Neural progenitor cell (in vitro differentiated cells): ENCODE measurements around the gene POSTN. TPM values are rescaled to one million over a fixed set of nuclear protein-coding genes. Genes with fewer than 3 reads are reported as not detected.

Experiments used
- DNase-seq: peaks from one replicate; pipeline ENCODE4 v3.0.0-alpha.2; 2016; ENCODE audit warnings: low spot score
- H2AFZ ChIP-seq: fragments of 200-600 bp; sonication (generic); replicated peaks from 2 replicates; pipeline ENCODE4 v1.6.1; 2016; ENCODE audit warnings: antibody characterized with exemption
- H3F3A ChIP-seq: fragments of 200-600 bp; sonication (generic); 2 replicates; pipeline ENCODE4 v1.6.1; 2016; ENCODE audit warnings: antibody characterized with exemption, low read depth
- H3K27ac ChIP-seq: fragments of 200-600 bp; sonication (generic); 2 replicates; pipeline ENCODE4 v1.5.1; 2016; ENCODE audit warnings: mild to moderate bottlenecking
- H3K27me3 ChIP-seq: fragments of 200-600 bp; sonication (generic); 2 replicates; pipeline ENCODE4 v1.6.1; 2016; ENCODE audit warnings: mild to moderate bottlenecking, moderate library complexity
- H3K36me3 ChIP-seq: fragments of 200-600 bp; sonication (generic); 2 replicates; pipeline ENCODE4 v1.5.1; 2016
- H3K4me1 ChIP-seq: fragments of 200-600 bp; sonication (generic); 2 replicates; pipeline ENCODE4 v1.6.1; 2016; ENCODE audit warnings: mixed run types
- H3K4me2 ChIP-seq: fragments of 200-600 bp; sonication (generic); 2 replicates; pipeline ENCODE4 v1.6.1; 2016
- H3K4me3 ChIP-seq: fragments of 200-600 bp; sonication (generic); 2 replicates; pipeline ENCODE4 v1.5.1; 2016
- H3K79me2 ChIP-seq: fragments of 200-600 bp; sonication (generic); 2 replicates; pipeline ENCODE4 v1.6.1; 2016; ENCODE audit warnings: low read depth
- H3K9ac ChIP-seq: fragments of 200-600 bp; sonication (generic); 2 replicates; pipeline ENCODE4 v1.6.1; 2016
- H3K9me3 ChIP-seq: fragments of 200-600 bp; sonication (generic); 2 replicates; pipeline ENCODE4 v1.5.1; 2016; ENCODE audit warnings: low read depth
- H4K20me1 ChIP-seq: fragments of 200-600 bp; sonication (generic); 2 replicates; pipeline ENCODE4 v1.6.1; 2016; ENCODE audit warnings: low read depth
- H3K27ac Mint-ChIP-seq: 3 replicates; pipeline ENCODE4 v1.8.0; 2021; ENCODE audit warnings: mixed read lengths
- H3K27me3 Mint-ChIP-seq: 2 replicates; pipeline ENCODE4 v1.8.0; 2022; ENCODE audit warnings: low read depth, mild to moderate bottlenecking, inconsistent platforms, moderate library complexity, mixed read lengths; ENCODE audit not compliant: insufficient read depth
- H3K36me3 Mint-ChIP-seq: 3 replicates; pipeline ENCODE4 v1.8.0; 2021; ENCODE audit warnings: mixed read lengths
- H3K4me1 Mint-ChIP-seq: 3 replicates; pipeline ENCODE4 v1.8.0; 2021; ENCODE audit warnings: mixed read lengths
- H3K4me3 Mint-ChIP-seq: 3 replicates; pipeline ENCODE4 v1.8.0; 2021; ENCODE audit warnings: mild to moderate bottlenecking, moderate library complexity, mixed read lengths
- H3K9me3 Mint-ChIP-seq: 3 replicates; pipeline ENCODE4 v1.8.0; 2020; ENCODE audit warnings: mixed read lengths
- CTCF ChIP-seq: fragments of 200-600 bp; sonication (generic); IDR thresholded peaks from 2 replicates; pipeline ENCODE4 v1.5.1; 2017; ENCODE audit warnings: antibody characterized with exemption, mild to moderate bottlenecking
- EZH2 ChIP-seq: fragments of 200-600 bp; sonication (generic); IDR thresholded peaks from 2 replicates; pipeline ENCODE4 v1.6.1; 2017; ENCODE audit warnings: antibody characterized with exemption, mild to moderate bottlenecking, moderate library complexity
- EZH2phosphoT487 ChIP-seq: fragments of 200-600 bp; sonication (generic); IDR thresholded peaks from 2 replicates; pipeline ENCODE4 v1.6.1; 2017; ENCODE audit warnings: antibody characterized with exemption
- total RNA-seq: library from RNA; depleted of rRNA; stranded (reverse); fragments of >200 nt; gene quantifications from 2 replicates; pipeline ENCODE4 v1.2.3, GENCODE V29; 2015; ENCODE audit warnings: low replicate concordance

Gene POSTN
- total RNA-seq, 1 donor from 2014 or later, result not detected

- DNase-seq, result no peak
- TF ChIP-seq EZH2phosphoT487 (no peak), CTCF (no peak), EZH2 (no peak)
- H3K9ac ChIP-seq, result no peak overlapping the region
- H4K20me1 ChIP-seq, result no peaks in the 10 kb centered on the region
- Mint-ChIP-seq H3K27me3 (no peaks in the 10 kb centered on the region), H3K36me3 (no peaks in the 10 kb centered on the region), H3K27ac (peak overlapping the region; percentile 9), H3K4me3 (no peak overlapping the region), H3K9me3 (no peaks in the 10 kb centered on the region), H3K4me1 (peaks cover 12% of the 10 kb centered on the region)
- H3K27ac ChIP-seq, result no peak overlapping the region
- H3K79me2 ChIP-seq, result no peaks in the 10 kb centered on the region
- H3K4me1 ChIP-seq, result no peaks in the 10 kb centered on the region
- H3K9me3 ChIP-seq, result no peaks in the 10 kb centered on the region
- no peaks in the 10 kb centered on the region for H3K36me3 ChIP-seq
- no peaks in the 10 kb centered on the region for H3F3A ChIP-seq
- H3K27me3 ChIP-seq, result no peaks in the 10 kb centered on the region
- H3K4me3 ChIP-seq, result no peak overlapping the region
- H2AFZ ChIP-seq, result no peak overlapping the region
- H3K4me2 ChIP-seq, result no peak overlapping the region
Measured at GRCh38 chr13:37613638-37614037, 15.1 kb upstream of the POSTN start.

- Mint-ChIP-seq H3K9me3 (no peaks in the 10 kb centered on the region), H3K27me3 (no peaks in the 10 kb centered on the region), H3K36me3 (no peaks in the 10 kb centered on the region), H3K27ac (no peak overlapping the region), H3K4me3 (no peak overlapping the region), H3K4me1 (peaks cover 12% of the 10 kb centered on the region)
- H3K4me2 ChIP-seq, result no peak overlapping the region
- no peaks in the 10 kb centered on the region for H3K9me3 ChIP-seq
- no peak for DNase-seq
- no peak overlapping the region for H3K4me3 ChIP-seq
- no peak overlapping the region for H3K27ac ChIP-seq
- H2AFZ ChIP-seq, result no peak overlapping the region
- no peak for TF ChIP-seq EZH2
- TF ChIP-seq EZH2phosphoT487, result no peak
- no peak for TF ChIP-seq CTCF
- H3K79me2 ChIP-seq, result no peaks in the 10 kb centered on the region
- H3F3A ChIP-seq, result no peaks in the 10 kb centered on the region
- no peaks in the 10 kb centered on the region for H3K36me3 ChIP-seq
- no peaks in the 10 kb centered on the region for H3K4me1 ChIP-seq
- no peaks in the 10 kb centered on the region for H3K27me3 ChIP-seq
- H4K20me1 ChIP-seq, result no peaks in the 10 kb centered on the region
- no peak overlapping the region for H3K9ac ChIP-seq
Measured at GRCh38 chr13:37613236-37613635, 14.7 kb upstream of the POSTN start.

- Histone ChIP-seq H4K20me1 (no peaks in the 10 kb centered on the region), H3K27ac (no peak overlapping the region), H3K36me3 (no peaks in the 10 kb centered on the region), H3K9me3 (no peaks in the 10 kb centered on the region), H3K4me1 (no peaks in the 10 kb centered on the region), H2AFZ (no peak overlapping the region), H3K79me2 (no peaks in the 10 kb centered on the region), H3K27me3 (no peaks in the 10 kb centered on the region), H3F3A (no peaks in the 10 kb centered on the region), H3K4me3 (no peak overlapping the region), H3K4me2 (no peak overlapping the region), H3K9ac (no peak overlapping the region)
- Mint-ChIP-seq H3K4me3 (no peak overlapping the region), H3K36me3 (no peaks in the 10 kb centered on the region), H3K4me1 (no peaks in the 10 kb centered on the region), H3K27ac (no peak overlapping the region), H3K27me3 (no peaks in the 10 kb centered on the region), H3K9me3 (peaks cover 7% of the 10 kb centered on the region)
- DNase-seq, result no peak
- TF ChIP-seq CTCF, result peak; percentile 46
- TF ChIP-seq EZH2, result no peak
Measured at GRCh38 chr13:37608750-37609339, 10.3 kb upstream of the POSTN start.
